Central memory CD4-positive, alpha-beta T cell (primary cell): ENCODE data around the gene TMEM87A.
"Not testable (repeated sequence)": the region's sequence is repeated elsewhere in the genome, so short reads cannot be mapped to it uniquely, and the experiment has no call there.

Source experiments
- DNase-seq: peaks from one replicate; pipeline ENCODE4 v3.0.0; 2022

Gene TMEM87A

DNA sequence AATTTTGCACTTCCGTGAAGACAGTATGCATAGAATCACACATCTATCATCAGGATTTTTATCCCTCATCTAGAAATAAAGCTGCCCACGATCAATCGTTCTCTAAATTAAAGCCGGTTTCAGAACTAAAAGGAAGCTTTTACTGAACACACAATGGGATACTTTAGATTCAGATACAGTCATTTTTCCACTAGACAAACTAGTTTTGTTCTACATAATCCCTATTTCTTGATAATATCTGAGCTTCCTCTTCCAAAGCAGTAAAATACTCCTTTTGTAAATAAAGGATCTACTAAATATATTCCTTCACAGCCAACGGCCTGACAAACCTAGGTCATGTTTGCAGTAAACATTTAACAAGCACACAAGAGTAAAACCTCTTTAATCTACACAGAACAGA is 2.2 kb downstream of the TMEM87A start:
- no peak for DNase-seq

GRCh38 chr15:42270551-42270950 is 2.7 kb downstream of the TMEM87A start:
- DNase-seq = no peak

DNA sequence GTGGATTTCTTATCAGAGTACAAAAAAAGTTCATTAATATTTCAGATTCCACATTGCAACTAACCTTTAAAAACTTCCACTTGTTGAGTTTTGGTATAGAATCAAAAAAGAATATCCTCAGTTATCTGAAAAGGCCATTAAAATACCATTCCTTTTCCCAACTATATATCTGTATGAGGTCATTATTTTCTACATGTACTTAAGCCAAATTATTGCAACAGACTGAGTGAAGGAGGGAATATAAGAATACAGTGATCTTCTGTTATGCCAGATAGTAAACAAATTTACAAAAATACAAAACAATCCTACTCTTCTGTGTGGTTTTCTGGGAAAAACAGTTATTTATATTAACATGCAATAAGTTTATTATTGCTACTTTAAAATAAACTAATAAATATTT is 5.9 kb downstream of the TMEM87A start:
- no peak for DNase-seq

DNA sequence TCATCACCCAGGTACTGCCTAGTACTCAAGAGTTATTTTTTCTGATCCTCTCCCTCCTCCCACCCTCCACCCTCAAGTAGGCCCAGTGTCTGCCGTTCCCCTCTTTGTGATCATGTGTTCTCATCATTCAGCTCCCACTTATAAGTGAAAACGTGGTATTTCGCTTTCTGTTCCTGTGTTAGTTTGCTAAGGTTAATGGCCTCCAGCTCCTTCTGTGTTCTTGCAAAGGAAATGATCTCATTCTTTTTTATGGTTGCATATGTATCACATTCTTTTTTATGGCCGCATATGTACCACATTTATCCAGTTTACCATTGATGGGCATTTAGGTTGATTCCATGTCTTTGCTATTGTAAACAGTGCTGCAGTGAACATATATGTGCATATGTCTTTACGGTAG is 8.4 kb downstream of the TMEM87A start:
- DNase-seq = no peak

GRCh38 chr15:42253300-42253699 is 19.9 kb downstream of the TMEM87A start:
- DNase-seq = no peak

- DNase-seq = no peak
Observed at GRCh38 chr15:42240823-42241222, 32.4 kb downstream of the TMEM87A start.

DNA sequence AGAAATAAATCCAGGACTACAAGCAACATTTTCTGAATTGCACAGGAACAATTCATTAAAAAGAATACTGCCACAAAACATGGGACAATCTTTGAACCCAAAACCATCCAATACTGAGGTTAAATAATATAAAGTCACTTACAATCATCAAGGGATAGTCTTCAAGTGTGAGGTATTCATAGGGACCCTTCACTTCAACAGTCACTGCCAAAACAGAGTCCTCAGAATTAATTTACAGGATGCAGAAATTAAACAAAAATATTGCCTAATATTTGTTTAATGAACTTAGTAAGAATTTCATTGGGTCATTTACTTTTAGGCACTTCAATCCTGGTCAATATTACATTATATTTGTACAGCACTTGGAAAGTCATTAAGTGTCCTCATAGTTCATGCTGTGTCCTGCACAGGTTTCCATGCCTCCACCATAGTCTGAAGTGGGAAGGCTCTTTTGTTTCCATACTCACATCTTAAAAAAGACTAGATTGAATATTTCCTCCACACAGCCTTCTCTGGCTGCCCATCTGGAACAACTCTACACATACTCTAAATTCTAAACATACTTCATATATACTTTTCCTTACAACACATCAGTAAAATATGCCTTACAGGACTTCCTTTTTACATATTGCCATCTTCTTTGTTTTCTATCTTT is 33.6 kb downstream of the TMEM87A start:
- no peak for DNase-seq

DNA sequence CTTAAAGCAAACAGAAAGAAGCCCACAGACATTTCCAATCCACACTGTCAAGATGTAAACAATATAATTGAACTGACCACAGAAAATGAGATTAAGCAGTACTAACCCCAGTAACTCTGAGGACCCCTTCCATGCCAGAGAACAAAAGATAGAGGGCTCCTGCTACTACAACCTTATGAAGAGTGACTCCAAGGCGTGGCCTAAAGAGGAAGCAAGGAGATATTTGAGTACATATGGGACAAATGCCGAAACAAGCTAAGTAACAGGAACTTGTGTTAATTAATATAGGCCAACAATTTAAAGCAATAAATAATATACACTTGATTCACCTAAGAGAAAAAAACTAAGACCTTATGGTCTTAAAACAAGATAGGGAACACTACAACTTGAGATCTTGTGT is 40.1 kb downstream of the TMEM87A start:
- no peak for DNase-seq

DNA sequence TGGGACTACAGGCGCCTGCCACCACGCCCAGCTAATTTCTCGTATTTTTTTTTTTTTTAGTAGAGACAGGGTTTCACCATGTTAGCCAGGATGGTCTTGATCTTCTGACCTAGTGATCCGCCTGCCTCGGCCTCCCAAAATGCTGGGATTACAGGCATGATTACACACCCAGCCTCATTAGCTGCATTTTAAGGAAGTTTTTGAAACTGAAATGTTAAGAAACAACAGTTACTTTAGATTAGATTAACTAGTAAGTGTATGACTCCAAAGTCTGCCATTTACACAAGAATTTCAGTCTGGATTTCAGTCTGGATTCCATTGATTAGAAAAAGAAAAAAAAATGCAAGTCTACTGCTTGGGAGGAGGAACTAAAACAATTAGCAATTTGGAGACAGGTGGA is 40.6 kb downstream of the TMEM87A start:
- DNase-seq = no peak

- no peak for DNase-seq
Observed at GRCh38 chr15:42231088-42231487, 42.1 kb downstream of the TMEM87A start.

GRCh38 chr15:42228981-42229380 is 44.3 kb downstream of the TMEM87A start:
- DNase-seq = not testable (repeated sequence)

GRCh38 chr15:42228036-42228435 is 45.2 kb downstream of the TMEM87A start:
- no peak for DNase-seq

DNA sequence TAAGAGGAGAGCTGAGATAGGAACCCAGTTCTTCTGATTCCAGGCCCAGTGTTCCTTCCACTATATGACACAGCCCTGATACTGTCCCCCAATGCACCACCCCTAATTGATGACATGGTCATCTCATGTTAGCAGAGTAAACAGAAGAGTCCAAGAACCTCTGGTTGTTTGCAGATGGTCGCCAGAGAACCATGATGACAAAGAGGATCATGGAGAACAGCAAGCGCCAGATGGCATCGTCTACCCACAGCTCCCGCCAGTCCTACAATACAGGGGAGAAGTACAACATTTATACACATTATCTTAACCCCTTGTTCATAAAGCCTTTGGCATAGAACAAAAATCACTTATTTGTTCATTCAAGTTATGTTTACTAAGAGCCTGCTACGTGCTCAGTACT is 46.6 kb downstream of the TMEM87A start:
- no peak for DNase-seq

DNA sequence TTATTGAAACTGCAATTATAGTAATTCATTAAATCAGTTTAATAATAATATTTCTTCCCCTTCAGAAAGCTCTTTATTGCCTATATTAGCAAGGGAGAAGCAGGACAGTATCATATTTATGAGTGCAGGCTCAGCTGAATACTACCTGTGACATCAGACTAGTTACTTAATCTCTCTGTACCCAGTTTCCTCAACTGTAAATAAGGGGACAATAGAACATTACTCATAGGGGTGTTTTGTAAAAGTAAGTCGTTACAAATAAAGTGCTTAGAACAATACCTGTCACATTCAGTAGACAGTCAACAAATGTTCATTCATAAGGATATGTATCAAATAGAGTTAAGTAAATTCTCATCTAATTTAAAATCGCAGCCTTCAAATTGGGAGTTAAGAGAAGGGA is 53.0 kb downstream of the TMEM87A start:
- DNase-seq = no peak

GRCh38 chr15:42218953-42219592 is 54.2 kb downstream of the TMEM87A start:
- DNase-seq = no peak

DNA sequence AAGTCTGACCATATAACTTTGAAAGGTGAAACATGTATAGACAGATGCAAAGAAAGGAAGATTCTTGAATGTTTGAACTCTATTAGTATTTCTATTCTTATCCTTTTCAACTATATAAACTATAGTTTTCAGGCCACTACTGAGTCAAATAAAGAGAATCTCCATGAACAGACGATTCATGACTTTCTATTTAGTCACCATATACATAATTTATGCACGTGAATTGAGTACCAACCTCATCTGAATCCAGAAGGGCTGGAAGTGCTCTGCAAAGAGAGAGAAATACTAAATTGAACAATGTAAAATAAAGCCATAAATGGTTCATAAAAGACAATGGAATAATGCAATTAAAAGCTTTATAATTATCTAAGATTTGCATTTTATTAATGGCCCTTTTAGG is 55.7 kb downstream of the TMEM87A start:
- no peak for DNase-seq

DNA sequence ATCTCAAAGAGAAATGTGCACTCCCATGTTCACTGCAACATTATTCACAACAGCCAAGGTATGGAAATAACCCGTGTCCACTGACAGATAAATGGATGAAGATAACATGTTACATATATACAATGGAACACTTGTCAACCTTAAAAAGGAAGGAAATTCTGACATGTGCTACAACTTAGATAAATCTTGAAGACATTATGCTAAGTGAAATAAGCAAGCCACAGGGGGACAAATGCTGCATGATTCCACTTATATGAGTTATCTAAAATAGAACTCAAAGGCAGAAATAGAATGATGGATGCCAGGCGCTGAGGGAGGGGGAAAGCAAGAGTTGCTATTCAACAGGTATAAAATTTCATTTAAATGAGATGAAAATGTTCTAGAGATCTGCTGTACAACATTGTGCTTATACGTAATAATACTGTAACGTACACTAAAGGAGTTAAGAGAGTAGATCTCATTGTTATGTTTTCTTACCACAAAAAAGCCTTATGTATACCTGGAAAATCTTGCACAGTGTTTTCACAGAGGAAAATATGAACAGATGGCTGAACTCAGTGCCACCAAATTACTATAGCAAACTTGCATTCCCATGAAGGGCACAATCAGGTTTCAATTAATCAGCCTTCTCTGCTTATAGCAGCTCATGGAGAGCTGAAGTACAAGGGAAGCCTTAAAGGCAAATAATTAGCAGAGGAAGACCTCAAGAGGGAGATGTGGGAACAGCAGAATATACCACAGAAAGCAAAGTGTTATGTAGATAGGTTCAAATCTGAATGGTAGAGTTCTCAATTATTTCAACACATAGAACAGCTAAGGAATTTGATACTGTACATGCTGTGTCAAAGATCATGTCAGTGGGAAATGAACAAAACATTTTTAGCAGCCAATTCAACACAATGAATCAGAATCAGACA is 57.1 kb downstream of the TMEM87A start:
- no peak for DNase-seq

GRCh38 chr15:42214600-42214999 is 58.6 kb downstream of the TMEM87A start:
- DNase-seq = no peak

- no peak for DNase-seq
Observed at GRCh38 chr15:42213511-42213910, 59.7 kb downstream of the TMEM87A start.

- no peak for DNase-seq
Observed at GRCh38 chr15:42210696-42211095, 62.5 kb downstream of the TMEM87A start.

- DNase-seq = peak; percentile 75
Observed at GRCh38 chr15:42207674-42208579, 65.3 kb downstream of the TMEM87A start, which contains the start of gene VPS39. VPS39 (minus strand) TSS chr15:42208304; CDS start chr15:42208153, 151 bp downstream.

- no peak for DNase-seq
Observed at GRCh38 chr15:42206406-42206805, 66.8 kb downstream of the TMEM87A start.

DNA sequence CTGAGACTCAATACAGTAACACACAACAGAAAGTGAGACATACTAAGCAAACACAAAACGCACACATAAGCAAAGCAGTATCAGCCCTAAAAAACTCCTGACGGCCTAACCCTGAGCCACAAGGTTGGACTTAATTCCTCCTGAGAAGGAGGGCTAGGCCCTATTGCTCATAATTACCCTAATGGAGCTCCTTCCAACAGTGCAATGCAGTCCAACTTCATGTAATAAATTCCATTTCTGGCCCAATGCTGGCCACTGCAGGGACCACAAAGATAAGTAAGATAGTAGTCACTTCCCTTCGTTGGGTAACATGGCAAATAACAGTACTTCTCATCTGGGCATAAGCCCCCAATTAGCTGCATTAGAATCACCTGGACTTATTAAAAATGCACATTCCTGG is 69.3 kb downstream of the TMEM87A start:
- no peak for DNase-seq
